ENCODE results near the gene SOX6.
"Not testable (repeated sequence)": the region's sequence is repeated elsewhere in the genome, so short reads cannot be mapped to it uniquely, and the experiment has no call there.

Gene SOX6

DNA sequence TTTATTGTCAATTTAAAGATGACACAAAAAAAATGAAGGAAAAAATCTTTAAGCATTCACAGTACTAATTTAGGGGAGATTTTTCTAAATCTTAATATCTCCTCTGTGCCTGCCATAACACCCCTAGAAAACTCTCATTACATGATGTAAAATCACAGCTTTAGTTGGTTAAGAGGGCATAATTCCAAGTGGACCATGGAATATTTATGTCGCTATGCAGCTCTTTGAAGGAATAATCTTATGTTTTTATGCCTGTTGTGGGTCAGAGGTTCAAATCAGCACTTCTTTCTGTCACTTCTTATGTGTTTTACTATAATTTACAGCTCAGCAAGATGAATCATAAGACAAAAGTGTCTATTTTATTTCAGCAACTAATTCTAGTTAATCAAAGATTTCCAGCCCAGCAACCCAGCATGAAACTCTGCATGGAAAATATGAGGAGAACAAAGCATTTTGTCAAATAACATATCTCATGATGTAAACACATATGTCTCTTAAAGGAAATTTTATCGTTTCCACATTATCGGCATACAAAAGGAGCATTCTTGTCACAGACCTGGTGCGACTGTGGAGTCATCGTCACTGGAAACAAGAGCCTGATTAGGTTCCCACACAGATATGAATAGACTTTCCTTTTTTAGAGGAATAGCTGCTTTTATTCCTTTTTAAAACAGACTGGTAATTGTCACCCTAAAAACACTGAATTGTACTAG, 274.8 kb downstream of the SOX6 start:
- TF ChIP-seq, protein P1, sequence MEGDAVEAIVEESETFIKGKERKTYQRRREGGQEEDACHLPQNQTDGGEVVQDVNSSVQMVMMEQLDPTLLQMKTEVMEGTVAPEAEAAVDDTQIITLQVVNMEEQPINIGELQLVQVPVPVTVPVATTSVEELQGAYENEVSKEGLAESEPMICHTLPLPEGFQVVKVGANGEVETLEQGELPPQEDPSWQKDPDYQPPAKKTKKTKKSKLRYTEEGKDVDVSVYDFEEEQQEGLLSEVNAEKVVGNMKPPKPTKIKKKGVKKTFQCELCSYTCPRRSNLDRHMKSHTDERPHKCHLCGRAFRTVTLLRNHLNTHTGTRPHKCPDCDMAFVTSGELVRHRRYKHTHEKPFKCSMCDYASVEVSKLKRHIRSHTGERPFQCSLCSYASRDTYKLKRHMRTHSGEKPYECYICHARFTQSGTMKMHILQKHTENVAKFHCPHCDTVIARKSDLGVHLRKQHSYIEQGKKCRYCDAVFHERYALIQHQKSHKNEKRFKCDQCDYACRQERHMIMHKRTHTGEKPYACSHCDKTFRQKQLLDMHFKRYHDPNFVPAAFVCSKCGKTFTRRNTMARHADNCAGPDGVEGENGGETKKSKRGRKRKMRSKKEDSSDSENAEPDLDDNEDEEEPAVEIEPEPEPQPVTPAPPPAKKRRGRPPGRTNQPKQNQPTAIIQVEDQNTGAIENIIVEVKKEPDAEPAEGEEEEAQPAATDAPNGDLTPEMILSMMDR (IDR thresholded peaks at IDR 0.05; ENCODE audit: extremely low read depth, insufficient read depth, missing control alignments) = no peak
- in situ Hi-C loops (cut with MboI; ENCODE audit: low pct_unique_long_range_greater_than_20kb, low sequenced_read_pairs, unreplicated experiment) = no loop called here
- no peak for DNase-seq (ENCODE audit: low spot score)

DNA sequence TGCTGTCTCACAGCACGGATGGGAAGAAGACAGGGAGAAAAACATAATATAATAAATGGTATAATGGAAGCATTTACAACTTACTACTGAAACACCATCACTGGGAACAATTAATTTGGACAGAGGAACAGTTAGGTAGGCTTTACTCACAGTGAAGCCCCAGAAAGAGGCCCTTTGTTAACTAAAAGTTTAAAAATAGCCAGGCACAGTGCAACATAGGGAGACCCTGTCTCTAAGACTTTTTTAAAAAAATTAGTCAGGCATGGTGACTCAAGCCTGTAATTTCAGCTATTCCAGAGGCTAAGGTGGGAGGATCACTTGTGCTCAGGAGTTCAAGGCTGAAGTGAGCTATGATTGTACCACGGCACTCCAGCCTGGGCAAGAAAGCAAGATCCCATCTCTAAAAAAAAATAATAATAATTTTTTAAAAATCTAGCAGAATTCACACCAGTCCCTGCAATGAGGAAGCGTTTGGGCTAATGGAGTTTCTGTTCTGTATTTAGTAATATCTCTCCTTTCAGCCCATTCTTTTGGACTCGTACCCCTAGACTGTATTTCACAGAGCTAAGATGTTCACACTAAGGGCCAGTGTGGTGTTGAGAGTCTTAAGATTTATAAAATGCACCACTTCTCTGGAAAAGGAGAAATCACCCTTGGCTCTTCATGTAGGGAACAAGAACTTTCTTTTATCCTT, 275.5 kb downstream of the SOX6 start:
- TF ChIP-seq, protein P1 (IDR thresholded peaks at IDR 0.05; ENCODE audit: extremely low read depth, insufficient read depth, missing control alignments) = no peak
- in situ Hi-C loops (cut with MboI; ENCODE audit: low pct_unique_long_range_greater_than_20kb, low sequenced_read_pairs, unreplicated experiment) = no loop called here
- no peak for DNase-seq (ENCODE audit: low spot score)

DNA sequence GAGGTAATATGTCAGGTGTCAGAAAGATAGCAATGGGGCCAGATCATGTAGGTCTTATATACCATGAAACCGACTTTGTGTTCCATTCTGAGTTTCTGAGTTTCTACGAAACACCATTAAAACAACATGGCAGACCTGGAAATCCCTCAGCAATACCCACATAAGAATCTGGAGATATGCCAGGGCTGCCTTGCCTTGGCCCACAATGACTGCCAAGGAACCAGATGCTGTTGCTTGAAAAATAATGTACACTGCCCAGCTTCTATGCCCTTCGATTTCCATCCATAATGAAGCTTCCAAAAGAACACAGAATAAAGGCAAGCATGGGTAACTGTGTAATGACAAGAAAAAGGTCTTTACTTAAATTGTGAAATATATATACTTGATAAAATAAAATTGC, 277.4 kb downstream of the SOX6 start:
- TF ChIP-seq, protein P1 (IDR thresholded peaks at IDR 0.05; ENCODE audit: extremely low read depth, insufficient read depth, missing control alignments) = no peak
- no peak for DNase-seq (ENCODE audit: low spot score)
- in situ Hi-C loops (cut with MboI; ENCODE audit: low pct_unique_long_range_greater_than_20kb, low sequenced_read_pairs, unreplicated experiment) = no loop called here

DNA sequence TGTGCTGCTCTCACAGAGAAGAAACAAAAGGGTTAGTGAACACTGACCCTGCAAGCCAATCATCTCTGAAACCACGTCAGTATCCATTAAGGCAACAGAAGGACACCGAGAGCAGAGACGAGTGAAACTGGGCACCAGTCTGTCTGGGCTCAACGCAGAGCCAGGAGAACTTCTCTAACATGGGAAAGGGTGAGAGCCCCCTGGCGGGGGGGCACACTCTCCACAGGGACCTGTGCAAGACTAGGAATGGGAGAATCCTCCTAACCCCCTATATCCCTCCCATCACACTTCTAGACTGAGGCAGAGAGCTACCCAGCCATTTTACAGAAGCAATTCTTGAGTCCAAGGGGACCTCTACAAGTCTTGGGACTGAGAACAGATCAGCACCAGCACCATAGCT, 285.8 kb downstream of the SOX6 start:
- in situ Hi-C loops (cut with MboI; ENCODE audit: low pct_unique_long_range_greater_than_20kb, low sequenced_read_pairs, unreplicated experiment) = no loop called here
- DNase-seq (ENCODE audit: low spot score) = no peak
- TF ChIP-seq, protein P1 (IDR thresholded peaks at IDR 0.05; ENCODE audit: extremely low read depth, insufficient read depth, missing control alignments) = no peak

DNA sequence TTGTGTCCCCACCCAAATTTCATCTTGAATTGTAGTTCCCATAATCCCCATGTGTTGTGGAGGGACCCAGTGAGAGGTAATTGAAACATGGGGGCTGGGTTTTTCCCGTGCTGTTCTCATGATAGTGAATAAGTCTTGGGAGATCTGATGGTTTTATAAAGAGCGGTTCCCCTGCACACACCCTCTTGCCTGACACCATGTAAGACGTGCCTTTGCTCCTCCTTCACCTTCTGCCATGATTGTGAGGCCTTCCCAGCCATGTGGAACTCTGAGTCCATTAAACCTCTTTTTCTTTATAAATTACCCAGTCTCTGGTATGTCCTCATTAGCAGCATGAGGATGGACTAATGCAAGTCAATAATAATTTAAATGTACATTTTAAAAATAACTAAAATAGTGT, 289.1 kb downstream of the SOX6 start:
- in situ Hi-C loops (cut with MboI; ENCODE audit: low pct_unique_long_range_greater_than_20kb, low sequenced_read_pairs, unreplicated experiment); DNase-seq (ENCODE audit: low spot score): not testable (repeated sequence)

DNA sequence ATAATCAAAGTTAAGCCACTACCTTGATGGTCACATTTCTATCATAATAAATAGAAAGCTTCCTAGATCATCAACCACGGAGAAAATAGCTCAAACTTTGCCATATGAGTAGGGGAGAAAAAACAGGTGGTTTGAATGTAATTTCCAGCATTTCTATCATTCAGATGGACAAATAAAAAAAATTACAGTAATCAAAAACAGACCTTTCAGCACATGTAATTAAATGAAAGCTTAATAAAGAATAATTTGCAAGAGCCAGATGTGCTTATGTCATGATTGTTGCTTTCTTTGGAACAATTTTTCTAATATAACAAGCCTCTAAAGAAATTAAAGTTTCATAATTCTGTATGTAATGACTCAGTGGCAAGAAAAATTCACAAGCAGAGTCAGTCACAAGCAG, 297.0 kb downstream of the SOX6 start:
- no peak for DNase-seq (ENCODE audit: low spot score)
- TF ChIP-seq, protein P1 (IDR thresholded peaks at IDR 0.05; ENCODE audit: extremely low read depth, insufficient read depth, missing control alignments) = no peak
- in situ Hi-C loops (cut with MboI; ENCODE audit: low pct_unique_long_range_greater_than_20kb, low sequenced_read_pairs, unreplicated experiment) = no loop called here

DNA sequence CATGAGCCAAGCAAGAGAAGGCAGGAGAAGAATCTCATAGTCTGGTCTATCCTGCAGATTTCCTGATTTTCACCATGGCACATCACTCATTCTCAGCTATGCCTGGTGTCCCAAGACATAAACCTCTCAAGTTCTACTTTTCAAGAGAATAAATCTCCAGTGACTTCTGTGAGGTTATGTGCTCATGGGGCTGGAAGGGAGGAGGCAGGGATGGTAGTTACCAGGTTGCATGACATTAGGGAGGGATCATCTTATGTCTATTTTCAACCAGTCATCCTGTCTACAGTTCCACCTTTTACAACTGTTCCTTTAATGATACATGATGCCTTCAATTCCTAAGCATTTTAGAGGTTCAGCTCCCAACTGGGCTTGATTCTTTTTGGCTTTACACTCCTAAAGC, 297.7 kb downstream of the SOX6 start:
- in situ Hi-C loops (cut with MboI; ENCODE audit: low pct_unique_long_range_greater_than_20kb, low sequenced_read_pairs, unreplicated experiment) = no loop called here
- TF ChIP-seq, protein P1 (IDR thresholded peaks at IDR 0.05; ENCODE audit: extremely low read depth, insufficient read depth, missing control alignments) = no peak

More for the DNA sequence above, 297.7 kb downstream of the SOX6 start:
- DNase-seq (ENCODE audit: low spot score) = no peak

All from GM13977 (cell line).